Measurements from ENCODE around the gene IL36A.

The IL36A gene

GRCh38 chr2:113007250-113007649 is 2.0 kb downstream of the IL36A start:
- H3K9me2 ChIP-seq (ENCODE audit: low read depth, low read length) = no peaks in the 10 kb centered on the region
- no peaks in the 10 kb centered on the region for H3K27me3 ChIP-seq (ENCODE audit: insufficient read depth, low read length)
- H4K20me1 ChIP-seq (ENCODE audit: insufficient read depth, low read length) = no peaks in the 10 kb centered on the region
- no peaks in the 10 kb centered on the region for H3F3A ChIP-seq (ENCODE audit: insufficient read depth, low read length)
- H3K9ac ChIP-seq (ENCODE audit: low read length) = no peak overlapping the region
- H3K79me2 ChIP-seq (ENCODE audit: insufficient read depth, low read length) = no peaks in the 10 kb centered on the region
- no peaks in the 10 kb centered on the region for H3K4me1 ChIP-seq (ENCODE audit: insufficient read depth, low read length, severe bottlenecking)
- no peak overlapping the region for H3K4me3 ChIP-seq (ENCODE audit: low read depth, low read length, poor library complexity, severe bottlenecking)
- no peak overlapping the region for H3K4me2 ChIP-seq (ENCODE audit: low read length)
- TF ChIP-seq CTCF (IDR thresholded peaks at IDR 0.05; ENCODE audit: low read length) (no peak), EZH2 (IDR thresholded peaks at IDR 0.05; ENCODE audit: borderline replicate concordance, low read length) (no peak)
- H3K36me3 ChIP-seq (ENCODE audit: insufficient read depth, low read length) = no peaks in the 10 kb centered on the region
- no peaks in the 10 kb centered on the region for H3K9me3 ChIP-seq (ENCODE audit: low read length)
- H3K27ac ChIP-seq (ENCODE audit: low read depth, low read length, poor library complexity, severe bottlenecking) = no peak overlapping the region
- H2AFZ ChIP-seq (ENCODE audit: low read length) = no peak overlapping the region

- H4K20me1 ChIP-seq (ENCODE audit: insufficient read depth, low read length) = no peaks in the 10 kb centered on the region
- no peaks in the 10 kb centered on the region for H3F3A ChIP-seq (ENCODE audit: insufficient read depth, low read length)
- no peak overlapping the region for H3K9ac ChIP-seq (ENCODE audit: low read length)
- no peak overlapping the region for H3K4me3 ChIP-seq (ENCODE audit: low read depth, low read length, poor library complexity, severe bottlenecking)
- H3K27ac ChIP-seq (ENCODE audit: low read depth, low read length, poor library complexity, severe bottlenecking) = no peak overlapping the region
- H2AFZ ChIP-seq (ENCODE audit: low read length) = no peak overlapping the region
- H3K4me2 ChIP-seq (ENCODE audit: low read length) = no peak overlapping the region
- H3K36me3 ChIP-seq (ENCODE audit: insufficient read depth, low read length) = no peaks in the 10 kb centered on the region
- TF ChIP-seq CTCF (IDR thresholded peaks at IDR 0.05; ENCODE audit: low read length) (no peak), EZH2 (IDR thresholded peaks at IDR 0.05; ENCODE audit: borderline replicate concordance, low read length) (no peak)
- no peaks in the 10 kb centered on the region for H3K9me2 ChIP-seq (ENCODE audit: low read depth, low read length)
- no peaks in the 10 kb centered on the region for H3K9me3 ChIP-seq (ENCODE audit: low read length)
- H3K79me2 ChIP-seq (ENCODE audit: insufficient read depth, low read length) = no peaks in the 10 kb centered on the region
- H3K27me3 ChIP-seq (ENCODE audit: insufficient read depth, low read length) = no peaks in the 10 kb centered on the region
- no peaks in the 10 kb centered on the region for H3K4me1 ChIP-seq (ENCODE audit: insufficient read depth, low read length, severe bottlenecking)
Observed at GRCh38 chr2:113009622-113010021, 4.4 kb downstream of the IL36A start.

- no peaks in the 10 kb centered on the region for H3K27me3 ChIP-seq (ENCODE audit: insufficient read depth, low read length)
- H3K79me2 ChIP-seq (ENCODE audit: insufficient read depth, low read length) = no peaks in the 10 kb centered on the region
- no peaks in the 10 kb centered on the region for H3K36me3 ChIP-seq (ENCODE audit: insufficient read depth, low read length)
- no peak overlapping the region for H3K9ac ChIP-seq (ENCODE audit: low read length)
- H3K27ac ChIP-seq (ENCODE audit: low read depth, low read length, poor library complexity, severe bottlenecking) = no peak overlapping the region
- no peaks in the 10 kb centered on the region for H3K9me2 ChIP-seq (ENCODE audit: low read depth, low read length)
- H2AFZ ChIP-seq (ENCODE audit: low read length) = no peak overlapping the region
- H3K4me2 ChIP-seq (ENCODE audit: low read length) = no peak overlapping the region
- H3F3A ChIP-seq (ENCODE audit: insufficient read depth, low read length) = no peaks in the 10 kb centered on the region
- H3K4me1 ChIP-seq (ENCODE audit: insufficient read depth, low read length, severe bottlenecking) = no peaks in the 10 kb centered on the region
- no peaks in the 10 kb centered on the region for H3K9me3 ChIP-seq (ENCODE audit: low read length)
- no peak overlapping the region for H3K4me3 ChIP-seq (ENCODE audit: low read depth, low read length, poor library complexity, severe bottlenecking)
- H4K20me1 ChIP-seq (ENCODE audit: insufficient read depth, low read length) = no peaks in the 10 kb centered on the region
- TF ChIP-seq CTCF (IDR thresholded peaks at IDR 0.05; ENCODE audit: low read length) (no peak), EZH2 (IDR thresholded peaks at IDR 0.05; ENCODE audit: borderline replicate concordance, low read length) (no peak)
Observed at GRCh38 chr2:113010088-113010487, 4.8 kb downstream of the IL36A start.
